AG04450 (cell line): ENCODE measurements around the gene SRD5A2. TPM values are rescaled to one million over a fixed set of nuclear protein-coding genes. Genes with fewer than 3 reads are reported as not detected.

Source experiments
- CTCF ChIA-PET: fragments of 300-600, 350-600 bp; formaldehyde crosslinking; extraction: SDS; loops from one replicate; lab custom pipeline; 2022; ENCODE audit warnings: antibody characterized with exemption, inconsistent platforms; lab: Charles Lee
- POLR2A ChIA-PET: fragments of 350-600 bp; formaldehyde crosslinking; extraction: SDS; loops from one replicate; lab custom pipeline; 2021; ENCODE audit warnings: antibody characterized with exemption, inconsistent platforms; lab: Yijun Ruan, JAX
- DNase-seq: peaks from one replicate; pipeline ENCODE4 v3.0.0-alpha.2; 2011; ENCODE audit warnings: low read depth, low spot score
- H3K27ac ChIP-seq: one replicate; pipeline ENCODE4 v1.5.1; 2012; ENCODE audit warnings: low read depth, low read length, control low read depth
- H3K27me3 ChIP-seq: one replicate; pipeline ENCODE4 v1.6.0; 2012; ENCODE audit warnings: low read length; ENCODE audit not compliant: control insufficient read depth, insufficient read depth
- H3K4me3 ChIP-seq: 2 replicates; pipeline ENCODE4 v1.5.1; 2011; ENCODE audit warnings: mild to moderate bottlenecking, low read depth, low read length, control low read depth
- H3K9me3 ChIP-seq: 2 replicates; pipeline ENCODE4 v1.5.1; 2012; ENCODE audit warnings: low read length; ENCODE audit not compliant: control insufficient read depth, insufficient read depth
- CTCF ChIP-seq: IDR thresholded peaks from 2 replicates; pipeline ENCODE4 v1.5.1; 2011; ENCODE audit warnings: low read depth, low read length, control low read depth, inconsistent platforms
- polyA minus RNA-seq: library from RNA; depleted of rRNA, polyadenylated mRNA; stranded (reverse); fragments of >200 nt; gene quantifications from 2 replicates; pipeline ENCODE4 v1.2.3, GENCODE V29; 2011; rRNA and poly(A)+ RNA removed
- polyA plus RNA-seq: library from polyadenylated mRNA; depleted of rRNA; stranded (reverse); fragments of >200 nt; gene quantifications from 2 replicates; pipeline ENCODE4 v1.2.3, GENCODE V29; 2011; rRNA removed

The SRD5A2 gene
- polyA plus RNA-seq, result not detected in 2 replicates
- not detected in 2 replicates for polyA minus RNA-seq

DNA sequence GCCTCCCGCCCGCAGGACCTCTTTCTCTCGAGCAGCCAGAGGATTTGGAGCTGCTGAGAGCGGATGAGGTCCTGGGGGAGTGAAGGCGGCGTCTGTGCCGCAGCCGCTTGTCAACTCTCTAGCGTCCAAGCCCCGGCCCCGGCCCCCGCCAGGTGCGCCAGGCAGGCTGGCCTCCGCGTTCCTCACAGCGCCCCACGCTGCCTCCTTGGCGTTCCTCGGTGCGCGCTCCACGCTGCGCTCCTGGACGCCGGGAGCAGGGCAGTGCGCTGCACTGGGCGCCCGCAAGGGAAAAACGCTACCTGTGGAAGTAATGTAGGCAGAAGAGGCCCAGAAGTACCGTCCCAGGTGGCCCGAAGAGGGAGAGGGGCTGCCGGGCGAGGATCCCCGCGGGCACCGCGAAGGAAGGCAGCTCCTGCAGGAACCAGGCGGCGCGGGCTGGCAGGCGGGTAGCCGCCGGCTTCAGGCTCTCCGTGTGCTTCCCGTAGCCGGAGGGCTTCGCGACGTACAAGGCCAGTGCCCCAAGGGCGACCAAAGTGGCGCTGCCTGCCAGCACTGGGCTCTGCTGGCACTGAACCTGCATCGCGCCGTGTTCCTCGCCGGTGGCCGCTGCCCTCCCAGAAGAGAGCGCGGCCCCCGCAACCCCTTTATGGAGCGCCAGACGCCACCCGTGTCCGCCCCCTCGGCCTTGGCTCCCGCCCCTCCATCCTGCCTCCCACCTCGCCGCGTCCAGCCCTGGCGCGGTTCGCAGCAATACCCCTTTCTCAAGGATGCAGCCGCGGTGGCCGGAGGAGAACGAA, at the start of gene SRD5A2:
TSS of gene SRD5A2 (minus strand) at position 618 of the 797 bp plus-strand sequence. CDS start at position 580, 38 bp downstream.
- ChIA-PET POLR2A (no interaction called here), CTCF (no interaction called here)
- no peak within 1 kb of the TSS for H3K4me3 ChIP-seq
- H3K9me3 ChIP-seq, result no peaks in the 10 kb centered on the region; the same call in 1 of the 2 replicates
- peaks cover 23% of the 10 kb centered on the region for H3K27me3 ChIP-seq
- no peak for DNase-seq
- no peak for TF ChIP-seq CTCF
- H3K27ac ChIP-seq, result no peak within 1 kb of the TSS

DNA sequence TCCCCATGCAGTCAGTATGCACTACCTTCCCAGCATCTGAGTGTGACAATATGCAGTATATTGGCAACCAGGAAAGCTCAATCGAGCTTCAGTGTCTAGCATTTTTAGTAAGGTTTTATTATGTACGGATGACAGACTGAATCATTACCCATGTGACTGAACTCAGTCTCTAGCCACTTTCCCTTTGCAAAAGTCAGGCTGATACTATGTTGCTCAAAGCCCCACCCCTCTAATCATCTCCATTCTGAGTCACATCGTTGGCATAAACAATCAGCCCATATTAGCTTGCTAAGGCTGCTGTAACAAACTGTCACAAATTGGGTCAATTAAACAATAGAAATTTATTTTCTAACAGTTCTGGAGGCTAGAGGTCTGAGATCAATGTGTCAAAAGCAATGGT, 25.8 kb upstream of the SRD5A2 start:
- no peak overlapping the region for H3K27ac ChIP-seq
- CTCF ChIA-PET, result no interaction called here

DNA sequence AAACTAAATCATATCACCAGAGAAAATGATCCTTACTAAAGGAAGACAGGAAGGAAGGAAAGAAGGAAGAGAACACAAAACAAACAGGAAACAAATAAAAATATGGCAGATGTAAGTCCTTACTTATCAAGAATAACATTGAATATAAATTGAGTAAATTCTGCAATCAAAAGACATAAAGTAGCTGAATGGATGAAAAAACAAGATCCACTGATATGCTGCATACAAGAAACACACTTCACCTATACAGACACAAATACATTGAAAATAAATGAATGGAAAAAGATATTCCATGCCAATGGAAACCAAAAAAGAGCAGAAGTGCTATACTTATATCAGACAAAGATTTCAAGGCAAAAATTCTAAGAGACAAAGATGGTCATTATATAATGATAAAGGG, 18.0 kb upstream of the SRD5A2 start:
- CTCF ChIA-PET, result interaction anchor here (0.6 kb wide), 1 partner anchor 75 kb away, joined by 3 read pairs; no protein-coding TSS in a partner anchor
- POLR2A ChIA-PET, result no interaction called here
- no peak for DNase-seq
- Histone ChIP-seq H3K27me3 (no peaks in the 10 kb centered on the region), H3K4me3 (no peak overlapping the region), H3K9me3 (no peaks in the 10 kb centered on the region), H3K27ac (no peak overlapping the region)
- no peak for TF ChIP-seq CTCF

More for the DNA sequence above, 25.8 kb upstream of the SRD5A2 start:
- H3K9me3 ChIP-seq, result no peaks in the 10 kb centered on the region
- POLR2A ChIA-PET, result no interaction called here
- no peaks in the 10 kb centered on the region for H3K27me3 ChIP-seq
- no peak for DNase-seq
- TF ChIP-seq CTCF, result no peak
- no peak overlapping the region for H3K4me3 ChIP-seq

DNA sequence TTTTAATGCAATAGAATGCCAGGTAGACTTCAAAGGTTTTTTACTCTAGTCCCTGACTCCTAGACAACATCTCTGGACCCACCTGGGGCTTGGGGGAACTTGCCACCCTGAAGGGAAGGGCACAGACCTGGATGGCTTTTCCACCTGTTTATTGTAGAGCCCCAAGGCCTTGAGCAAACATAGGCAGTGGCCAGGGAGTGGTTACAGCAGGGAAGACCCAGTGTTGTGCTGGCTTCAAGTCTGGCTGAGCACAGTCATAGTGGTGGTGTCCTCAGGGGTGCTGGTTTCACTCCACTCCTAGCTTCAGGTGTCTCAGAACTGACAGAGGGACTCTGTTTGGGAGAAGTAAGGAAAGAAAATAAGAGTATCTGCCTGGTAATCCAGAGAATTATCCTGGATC, 5.5 kb upstream of the SRD5A2 start:
- no peak for TF ChIP-seq CTCF
- Histone ChIP-seq H3K27me3 (peaks cover 6% of the 10 kb centered on the region), H3K4me3 (no peak overlapping the region), H3K9me3 (no peaks in the 10 kb centered on the region; the same call in 1 of the 2 replicates), H3K27ac (no peak overlapping the region)
- ChIA-PET CTCF (no interaction called here), POLR2A (no interaction called here)
- DNase-seq, result no peak

GRCh38 chr2:31581124-31581795, 522 bp upstream of the SRD5A2 start:
- no peak overlapping the region for H3K27ac ChIP-seq
- CTCF ChIA-PET, result no interaction called here
- peaks cover 23% of the 10 kb centered on the region for H3K27me3 ChIP-seq
- POLR2A ChIA-PET, result no interaction called here
- no peak overlapping the region for H3K4me3 ChIP-seq
- TF ChIP-seq CTCF, result no peak
- no peak for DNase-seq
- no peaks in the 10 kb centered on the region; the same call in 1 of the 2 replicates for H3K9me3 ChIP-seq
